Measurements from ENCODE around the gene TUBB1. TPM values are rescaled to one million over a fixed set of nuclear protein-coding genes. Genes with fewer than 3 reads are reported as not detected.

TUBB1 gene
- total RNA-seq (0.03 TPM in 1 of 2 replicates, not detected in the other), polyA plus RNA-seq (0.06 TPM in 1 of 2 replicates, not detected in the other)

DNA sequence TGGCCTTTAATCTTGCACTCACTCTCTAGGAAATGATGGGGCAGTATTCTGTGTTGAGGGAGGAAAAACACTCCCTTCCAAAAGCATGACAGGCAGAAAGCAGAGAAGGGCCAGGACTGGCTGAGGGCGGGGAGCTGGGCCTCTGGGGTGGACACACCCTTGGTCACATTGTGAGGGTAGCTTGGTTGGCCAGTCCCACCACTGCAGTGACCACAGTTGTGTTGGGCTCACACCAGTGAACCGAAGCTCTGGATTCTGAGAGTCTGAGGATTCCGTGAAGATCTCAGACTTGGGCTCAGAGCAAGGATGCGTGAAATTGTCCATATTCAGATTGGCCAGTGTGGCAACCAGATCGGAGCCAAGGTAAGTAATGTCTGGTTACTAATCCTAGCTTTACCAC lies at the start of gene TUBB1:
Gene TUBB1 (plus strand): TSS at position 213 of the 400 bp plus-strand sequence. CDS start 94 bp downstream, at position 307.
- peaks cover 4% of the 10 kb centered on the region for H3K36me3 ChIP-seq
- TF ChIP-seq, protein P1, sequence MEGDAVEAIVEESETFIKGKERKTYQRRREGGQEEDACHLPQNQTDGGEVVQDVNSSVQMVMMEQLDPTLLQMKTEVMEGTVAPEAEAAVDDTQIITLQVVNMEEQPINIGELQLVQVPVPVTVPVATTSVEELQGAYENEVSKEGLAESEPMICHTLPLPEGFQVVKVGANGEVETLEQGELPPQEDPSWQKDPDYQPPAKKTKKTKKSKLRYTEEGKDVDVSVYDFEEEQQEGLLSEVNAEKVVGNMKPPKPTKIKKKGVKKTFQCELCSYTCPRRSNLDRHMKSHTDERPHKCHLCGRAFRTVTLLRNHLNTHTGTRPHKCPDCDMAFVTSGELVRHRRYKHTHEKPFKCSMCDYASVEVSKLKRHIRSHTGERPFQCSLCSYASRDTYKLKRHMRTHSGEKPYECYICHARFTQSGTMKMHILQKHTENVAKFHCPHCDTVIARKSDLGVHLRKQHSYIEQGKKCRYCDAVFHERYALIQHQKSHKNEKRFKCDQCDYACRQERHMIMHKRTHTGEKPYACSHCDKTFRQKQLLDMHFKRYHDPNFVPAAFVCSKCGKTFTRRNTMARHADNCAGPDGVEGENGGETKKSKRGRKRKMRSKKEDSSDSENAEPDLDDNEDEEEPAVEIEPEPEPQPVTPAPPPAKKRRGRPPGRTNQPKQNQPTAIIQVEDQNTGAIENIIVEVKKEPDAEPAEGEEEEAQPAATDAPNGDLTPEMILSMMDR (IDR thresholded peaks at IDR 0.05; ENCODE audit: low read depth, low read length): no peak

DNA sequence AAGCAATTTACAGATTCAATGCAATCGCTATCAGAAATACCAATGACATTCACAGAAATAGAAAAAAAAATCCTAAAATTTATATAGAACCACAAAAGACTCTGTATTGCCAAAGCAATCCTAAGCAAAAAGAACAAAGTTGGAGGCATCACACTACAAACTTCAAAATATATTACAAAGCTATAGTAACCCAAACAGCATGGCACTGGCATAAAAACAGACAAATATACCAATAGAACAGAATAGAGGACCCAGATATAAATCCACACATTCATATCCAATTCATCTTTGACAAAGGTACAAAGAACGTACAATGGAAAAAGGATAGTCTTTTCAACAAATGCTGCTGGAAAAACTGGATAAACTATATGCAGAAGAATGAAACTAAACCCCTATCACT lies 49.8 kb upstream of the TUBB1 start:
- no peaks in the 10 kb centered on the region for H3K4me1 ChIP-seq (ENCODE audit: low read depth)
- no peak overlapping the region for H3K4me3 ChIP-seq
- DNase-seq (ENCODE audit: low read depth in 1 of 2, low spot score in 1 of 2): no peak
- H3K27ac ChIP-seq: no peak overlapping the region
- H3K27me3 ChIP-seq: no peaks in the 10 kb centered on the region
- TF ChIP-seq, protein P1 (IDR thresholded peaks at IDR 0.05; ENCODE audit: low read depth, low read length): no peak
- no peaks in the 10 kb centered on the region for H3K9me3 ChIP-seq (ENCODE audit: low read depth)
- H3K36me3 ChIP-seq: no peaks in the 10 kb centered on the region

More for the DNA sequence above, at the start of gene TUBB1:
- no peaks in the 10 kb centered on the region for H3K9me3 ChIP-seq (ENCODE audit: low read depth)
- no peak for DNase-seq (ENCODE audit: low read depth in 1 of 2, low spot score in 1 of 2)
- H3K4me3 ChIP-seq: no peak within 1 kb of the TSS
- H3K27me3 ChIP-seq: no peaks in the 10 kb centered on the region
- H3K27ac ChIP-seq: no peak within 1 kb of the TSS
- peaks cover 36% of the 10 kb centered on the region for H3K4me1 ChIP-seq (ENCODE audit: low read depth)

DNA sequence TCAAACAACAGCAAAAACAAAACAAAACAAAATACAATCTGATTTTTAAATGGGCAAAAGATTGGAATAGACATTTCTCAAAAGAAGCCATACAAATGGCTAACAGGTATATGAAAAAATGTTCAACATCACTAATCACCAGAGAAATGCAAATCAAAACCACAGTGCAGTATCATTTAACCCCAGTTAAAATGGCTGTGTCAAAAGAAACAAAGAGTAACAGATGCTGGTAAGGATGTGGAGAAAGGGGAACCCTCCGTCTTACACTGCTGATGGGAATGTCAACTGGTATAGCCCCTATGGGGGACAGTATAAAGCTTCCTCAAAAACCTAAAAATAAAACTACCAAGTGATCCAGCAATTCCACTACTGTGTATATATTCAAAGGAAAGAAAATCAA lies 49.1 kb upstream of the TUBB1 start:
- H3K36me3 ChIP-seq: no peaks in the 10 kb centered on the region
- TF ChIP-seq, protein P1 (IDR thresholded peaks at IDR 0.05; ENCODE audit: low read depth, low read length): no peak
- no peaks in the 10 kb centered on the region for H3K4me1 ChIP-seq (ENCODE audit: low read depth)
- H3K27ac ChIP-seq: no peak overlapping the region
- no peaks in the 10 kb centered on the region for H3K9me3 ChIP-seq (ENCODE audit: low read depth)
- no peak overlapping the region for H3K4me3 ChIP-seq
- no peak for DNase-seq (ENCODE audit: low read depth in 1 of 2, low spot score in 1 of 2)
- H3K27me3 ChIP-seq: no peaks in the 10 kb centered on the region

DNA sequence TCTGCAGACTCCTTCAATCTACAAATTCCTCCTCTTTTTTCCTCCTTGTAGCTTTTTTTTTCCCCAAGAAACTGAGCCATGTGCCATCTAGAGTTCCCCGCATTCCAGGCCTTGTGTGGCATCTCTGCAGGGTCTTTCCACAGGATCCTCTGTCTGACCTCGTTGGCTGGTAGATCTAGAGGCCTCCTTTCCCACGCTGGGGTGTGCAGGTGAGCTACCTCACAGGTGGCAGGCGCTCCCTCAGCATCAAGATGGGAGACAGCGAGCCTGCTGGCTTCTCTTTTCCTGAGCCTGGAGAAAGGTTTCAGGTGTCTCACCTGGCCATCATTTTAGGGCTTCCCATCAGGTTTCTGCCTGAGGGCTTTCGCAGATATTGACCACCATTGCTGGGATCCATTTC lies 47.8 kb upstream of the TUBB1 start:
- no peak overlapping the region for H3K4me3 ChIP-seq
- TF ChIP-seq, protein P1 (IDR thresholded peaks at IDR 0.05; ENCODE audit: low read depth, low read length): no peak
- H3K4me1 ChIP-seq (ENCODE audit: low read depth): no peaks in the 10 kb centered on the region
- H3K27ac ChIP-seq: no peak overlapping the region
- H3K27me3 ChIP-seq: no peaks in the 10 kb centered on the region
- H3K36me3 ChIP-seq: no peaks in the 10 kb centered on the region
- H3K9me3 ChIP-seq (ENCODE audit: low read depth): no peaks in the 10 kb centered on the region
- no peak for DNase-seq (ENCODE audit: low read depth in 1 of 2, low spot score in 1 of 2)

DNA sequence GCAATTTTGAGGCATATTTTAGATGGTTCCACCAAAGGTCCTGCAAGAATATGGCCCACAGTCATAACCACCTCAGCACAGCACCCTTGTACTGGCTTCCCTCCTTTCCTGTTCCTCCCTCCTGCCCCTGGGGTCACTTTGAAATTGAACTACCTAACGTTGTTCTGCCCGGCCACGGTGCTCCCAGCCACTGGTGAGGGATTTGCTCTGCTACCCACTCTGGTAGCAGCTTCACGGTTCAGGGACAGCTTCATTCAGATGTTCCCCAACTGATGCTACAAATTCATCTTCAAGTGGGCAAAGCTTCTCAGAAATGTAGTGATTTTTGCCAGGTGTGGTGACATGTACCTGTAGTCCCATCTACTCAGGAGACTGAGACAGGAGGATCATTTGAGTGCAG lies 46.0 kb upstream of the TUBB1 start:
- no peak for DNase-seq (ENCODE audit: low read depth in 1 of 2, low spot score in 1 of 2)
- TF ChIP-seq, protein P1 (IDR thresholded peaks at IDR 0.05; ENCODE audit: low read depth, low read length): no peak
- Histone ChIP-seq H3K4me3 (no peak overlapping the region), H3K9me3 (ENCODE audit: low read depth) (no peaks in the 10 kb centered on the region), H3K27ac (no peak overlapping the region), H3K36me3 (no peaks in the 10 kb centered on the region), H3K4me1 (ENCODE audit: low read depth) (no peaks in the 10 kb centered on the region), H3K27me3 (no peaks in the 10 kb centered on the region)

DNA sequence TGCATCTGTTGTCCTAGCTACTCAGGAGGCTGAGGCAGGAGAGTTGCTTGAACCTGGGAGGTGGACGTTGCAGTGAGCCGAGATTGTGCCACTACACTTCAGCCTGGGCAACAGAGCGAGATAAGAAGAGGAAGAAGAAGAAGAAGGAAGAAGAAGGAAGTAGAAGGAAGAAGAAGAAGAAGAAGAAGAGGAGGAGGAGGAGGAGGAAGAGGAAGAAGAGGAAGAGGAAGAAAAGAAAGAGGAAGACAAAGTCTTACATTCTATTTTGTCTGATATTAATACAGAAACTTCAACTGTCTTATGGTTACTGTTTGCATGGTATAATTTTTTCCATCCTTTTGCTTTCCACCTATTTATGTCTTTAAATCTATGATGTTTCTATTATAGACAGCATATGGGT lies 45.4 kb upstream of the TUBB1 start:
- no peak overlapping the region for H3K4me3 ChIP-seq
- no peak overlapping the region for H3K27ac ChIP-seq
- no peaks in the 10 kb centered on the region for H3K36me3 ChIP-seq
- no peak for DNase-seq (ENCODE audit: low read depth in 1 of 2, low spot score in 1 of 2)
- TF ChIP-seq, protein P1 (IDR thresholded peaks at IDR 0.05; ENCODE audit: low read depth, low read length): no peak
- H3K4me1 ChIP-seq (ENCODE audit: low read depth): no peaks in the 10 kb centered on the region
- no peaks in the 10 kb centered on the region for H3K9me3 ChIP-seq (ENCODE audit: low read depth)
- H3K27me3 ChIP-seq: no peaks in the 10 kb centered on the region
